Epidermal melanocyte (primary cell): Measurements from ENCODE around the gene PLXDC2.

Source experiments
- DNase-seq: peaks from one replicate; pipeline ENCODE4 v3.0.0; 2011; ENCODE audit warnings: low spot score; ENCODE audit not compliant: insufficient read length

The PLXDC2 gene

DNA sequence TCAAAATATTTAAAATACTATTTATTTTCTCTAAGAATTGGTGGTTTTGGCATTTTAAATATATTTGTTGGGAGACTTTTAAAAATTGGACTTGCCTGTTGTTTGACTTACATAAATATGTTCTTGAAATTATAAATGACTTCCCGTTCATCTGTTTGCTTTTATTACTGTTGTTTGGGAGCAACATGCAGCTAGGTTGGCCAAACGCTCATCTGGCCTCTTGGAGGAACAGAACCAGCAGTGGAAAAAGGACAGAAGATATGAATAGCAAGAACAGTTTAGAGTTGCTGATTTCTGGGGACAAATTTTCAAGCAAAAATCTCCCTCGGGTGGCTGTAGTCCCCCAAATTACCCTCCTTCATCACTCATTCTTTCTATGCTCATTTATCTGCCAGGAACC is 41.6 kb downstream of the PLXDC2 start:
- no peak for DNase-seq

- DNase-seq, result no peak
Observed at GRCh38 chr10:19860107-19860506, 43.9 kb downstream of the PLXDC2 start.

- DNase-seq, result no peak
Observed at GRCh38 chr10:19862811-19863515, 46.7 kb downstream of the PLXDC2 start.

DNA sequence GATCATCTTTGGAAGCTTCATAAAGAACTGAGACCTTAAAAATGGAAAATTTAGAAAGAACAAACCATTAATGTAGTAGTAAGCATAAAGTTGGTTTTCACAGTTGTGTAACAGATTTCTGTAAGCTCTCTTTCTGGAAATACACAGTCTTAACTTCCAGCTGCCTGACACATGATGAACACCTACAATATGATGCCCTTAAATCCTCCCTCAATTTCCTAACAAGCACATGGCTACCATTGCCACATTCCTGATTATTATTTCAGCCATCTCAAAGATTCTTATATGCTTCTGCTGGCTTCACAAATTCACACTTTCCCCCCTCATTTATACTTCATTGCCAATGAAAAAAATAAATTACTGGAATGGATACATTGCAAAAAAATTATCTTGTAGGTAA is 49.4 kb downstream of the PLXDC2 start:
- DNase-seq, result no peak

- DNase-seq, result no peak
Observed at GRCh38 chr10:19869370-19869769, 53.1 kb downstream of the PLXDC2 start.

DNA sequence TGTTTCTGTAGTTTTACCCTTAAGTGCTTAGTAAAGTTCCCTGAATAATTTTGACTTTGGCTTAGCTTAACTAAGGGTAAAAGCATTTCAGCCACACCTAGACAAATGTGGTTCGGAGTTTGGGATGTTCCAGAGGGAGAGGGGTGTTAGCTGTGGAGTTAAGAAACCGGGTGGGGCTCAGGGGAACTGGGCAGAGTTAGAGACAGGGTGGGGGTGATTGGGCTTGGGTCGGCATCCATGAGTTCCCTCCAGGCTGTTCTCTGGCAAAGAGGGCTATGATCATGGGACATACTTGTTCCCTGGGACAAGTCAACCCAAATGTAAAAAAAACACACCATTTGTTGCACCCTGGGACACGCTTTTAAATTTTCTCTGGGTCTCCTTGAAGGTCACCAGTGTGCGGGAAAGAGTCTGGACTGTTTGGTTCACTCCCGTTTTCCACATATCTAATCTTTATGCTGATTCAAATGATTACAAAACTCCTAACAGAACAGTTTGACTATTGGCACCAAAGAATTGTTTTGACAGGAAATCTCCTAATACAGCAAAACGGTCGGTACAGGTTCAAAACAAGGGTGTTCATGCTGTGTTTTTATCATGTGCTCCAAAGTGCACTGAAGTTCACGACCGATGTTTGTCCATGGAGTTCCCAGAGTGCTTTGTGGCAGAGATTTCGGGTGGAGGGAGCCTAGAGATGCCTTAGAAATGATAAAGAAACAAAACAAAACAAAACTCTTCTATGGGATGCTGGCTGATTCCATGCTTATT is 56.5 kb downstream of the PLXDC2 start:
- DNase-seq, result no peak

GRCh38 chr10:19874190-19874589 is 58.0 kb downstream of the PLXDC2 start:
- no peak for DNase-seq

GRCh38 chr10:19874791-19875190 is 58.6 kb downstream of the PLXDC2 start:
- DNase-seq, result no peak

DNA sequence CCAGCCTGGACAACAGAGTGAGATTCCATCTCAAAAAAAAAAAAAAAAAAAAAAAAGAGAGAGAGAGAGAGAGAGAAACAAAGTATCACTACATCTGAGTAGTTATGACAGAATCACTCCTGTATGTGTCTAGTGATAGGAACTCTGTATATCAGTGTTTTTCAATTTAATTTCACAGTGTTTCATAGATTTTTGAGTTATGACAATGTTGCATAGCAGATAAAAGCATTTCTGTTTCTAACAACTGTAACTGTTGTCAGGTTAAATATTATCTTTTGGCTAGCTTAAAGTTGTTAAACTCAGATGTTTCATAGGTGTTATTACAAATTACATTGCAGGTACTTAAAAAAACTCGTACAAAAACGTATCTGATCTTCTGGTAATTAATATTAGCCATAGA is 60.3 kb downstream of the PLXDC2 start:
- DNase-seq, result no peak

GRCh38 chr10:19877466-19878255 is 61.4 kb downstream of the PLXDC2 start:
- no peak for DNase-seq

DNA sequence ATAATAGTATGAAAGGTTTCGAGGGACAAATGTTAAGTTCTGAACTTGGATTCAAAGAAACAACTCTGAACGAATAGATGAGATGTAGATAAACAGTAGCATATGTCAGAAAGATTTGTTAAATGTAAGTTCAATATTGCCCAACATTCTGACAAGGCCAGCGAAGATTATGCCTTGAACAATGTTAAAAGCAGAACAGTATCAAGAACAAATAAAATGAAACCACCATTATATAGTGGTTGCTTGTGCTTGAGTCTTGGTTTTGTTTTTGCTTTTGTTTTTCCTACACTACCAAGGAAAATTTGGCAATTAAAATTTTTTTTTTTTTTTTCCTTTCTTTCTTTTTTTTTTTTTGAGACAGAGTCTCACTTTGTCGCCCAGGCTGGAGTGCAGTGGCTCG is 66.4 kb downstream of the PLXDC2 start:
- no peak for DNase-seq

GRCh38 chr10:19888061-19888660 is 71.9 kb downstream of the PLXDC2 start:
- no peak for DNase-seq

- no peak for DNase-seq
Observed at GRCh38 chr10:19889256-19889655, 73.0 kb downstream of the PLXDC2 start.

DNA sequence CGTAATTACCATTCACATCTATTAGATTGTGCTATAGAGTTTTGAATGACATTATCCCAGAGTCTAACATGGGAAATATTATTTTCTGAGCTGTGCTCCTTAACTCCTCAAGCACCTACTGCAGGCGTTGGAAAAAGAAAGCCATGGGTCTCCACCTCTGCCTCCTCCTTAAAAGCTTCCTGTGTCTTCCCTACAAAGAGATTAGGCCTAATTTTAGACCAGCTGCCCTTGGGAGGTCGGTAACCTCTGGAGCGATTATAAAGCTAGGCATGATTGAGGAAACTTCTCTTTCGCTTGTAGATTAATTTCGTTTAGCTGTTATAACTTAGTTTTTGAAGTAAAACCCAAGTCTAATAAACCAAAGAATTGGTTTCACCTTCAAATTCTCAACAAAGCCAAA is 75.2 kb downstream of the PLXDC2 start:
- no peak for DNase-seq

DNA sequence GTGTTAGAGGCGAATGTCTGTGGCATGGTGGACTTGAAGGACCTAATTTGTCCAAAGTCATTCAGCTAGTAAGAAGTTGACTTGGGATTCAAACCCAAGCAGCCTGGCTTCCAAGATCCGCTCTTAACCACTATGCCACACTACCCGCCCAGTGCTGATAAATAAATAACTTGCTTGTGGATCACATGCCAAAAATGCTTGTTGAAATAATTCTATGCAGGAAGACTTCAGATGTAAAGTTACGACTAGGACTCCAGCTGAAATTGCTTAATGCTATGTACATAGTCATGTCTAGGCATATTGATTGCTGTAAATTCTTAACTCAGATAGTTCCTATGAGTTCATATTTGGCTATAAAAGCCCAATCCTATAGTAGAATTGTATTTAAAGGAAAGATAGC is 76.0 kb downstream of the PLXDC2 start:
- no peak for DNase-seq

- no peak for DNase-seq
Observed at GRCh38 chr10:19892677-19893076, 76.4 kb downstream of the PLXDC2 start.

GRCh38 chr10:19895500-19895899 is 79.3 kb downstream of the PLXDC2 start:
- DNase-seq, result no peak

DNA sequence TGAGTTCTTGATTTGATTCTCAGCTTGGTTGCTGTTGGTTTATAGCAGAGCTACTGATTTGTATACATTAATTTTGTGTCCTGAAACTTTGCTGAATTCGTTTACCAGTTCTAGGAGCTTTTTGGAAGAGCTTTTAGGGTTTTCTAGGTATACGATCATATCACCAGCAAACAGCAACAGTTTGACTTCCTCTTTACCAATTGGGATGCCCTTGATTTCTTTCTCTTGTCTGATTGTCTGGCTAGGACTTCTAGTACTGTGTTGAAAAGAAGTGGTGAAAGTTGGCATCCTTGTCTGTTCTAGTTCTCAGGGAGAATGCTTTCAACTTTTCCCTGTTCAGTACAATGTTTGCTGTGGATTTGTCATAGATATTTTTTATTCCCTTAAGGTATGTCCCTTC is 86.2 kb downstream of the PLXDC2 start:
- no peak for DNase-seq

- no peak for DNase-seq
Observed at GRCh38 chr10:19904202-19904661, 88.0 kb downstream of the PLXDC2 start.

DNA sequence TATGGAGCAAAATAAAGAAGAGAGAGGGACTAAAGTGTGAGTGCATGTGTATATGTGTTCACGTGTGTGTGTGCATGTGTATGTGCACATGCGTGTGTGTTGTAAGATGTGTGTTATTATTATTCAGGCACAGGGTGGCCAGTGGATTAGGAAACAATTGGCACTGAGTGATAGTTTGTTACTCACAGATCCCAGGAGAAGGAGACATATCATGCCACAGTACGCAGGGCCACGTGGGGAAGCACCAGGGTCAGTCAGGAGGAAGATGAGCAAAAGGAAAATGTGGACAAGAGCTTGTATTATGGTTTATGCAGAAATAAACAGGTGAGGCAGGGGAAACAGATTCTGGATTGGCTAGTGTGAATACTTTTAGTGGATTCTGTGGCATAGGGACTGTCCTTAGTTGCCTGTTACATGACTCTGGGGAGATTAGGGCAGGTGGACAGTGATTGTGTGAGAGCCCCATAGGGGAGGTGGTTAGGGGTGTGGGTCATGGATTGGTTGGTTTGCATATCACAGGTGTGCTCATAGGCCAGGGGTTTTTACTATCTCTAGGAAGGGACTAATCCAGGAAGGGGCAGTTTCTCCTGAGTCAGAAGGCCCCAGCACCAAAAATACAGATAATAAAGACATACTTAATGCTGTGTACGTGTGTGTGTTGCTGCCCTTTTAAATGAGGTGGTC is 90.0 kb downstream of the PLXDC2 start:
- no peak for DNase-seq
